ENCODE data around the gene SNRPD3. TPM values are rescaled to one million over a fixed set of nuclear protein-coding genes. Genes with fewer than 3 reads are reported as not detected.
"Not testable (repeated sequence)": the region's sequence is repeated elsewhere in the genome, so short reads cannot be mapped to it uniquely, and the experiment has no call there.

Gene SNRPD3
- total RNA-seq, 1 donor from 2014 or later: 95.1 TPM

DNA sequence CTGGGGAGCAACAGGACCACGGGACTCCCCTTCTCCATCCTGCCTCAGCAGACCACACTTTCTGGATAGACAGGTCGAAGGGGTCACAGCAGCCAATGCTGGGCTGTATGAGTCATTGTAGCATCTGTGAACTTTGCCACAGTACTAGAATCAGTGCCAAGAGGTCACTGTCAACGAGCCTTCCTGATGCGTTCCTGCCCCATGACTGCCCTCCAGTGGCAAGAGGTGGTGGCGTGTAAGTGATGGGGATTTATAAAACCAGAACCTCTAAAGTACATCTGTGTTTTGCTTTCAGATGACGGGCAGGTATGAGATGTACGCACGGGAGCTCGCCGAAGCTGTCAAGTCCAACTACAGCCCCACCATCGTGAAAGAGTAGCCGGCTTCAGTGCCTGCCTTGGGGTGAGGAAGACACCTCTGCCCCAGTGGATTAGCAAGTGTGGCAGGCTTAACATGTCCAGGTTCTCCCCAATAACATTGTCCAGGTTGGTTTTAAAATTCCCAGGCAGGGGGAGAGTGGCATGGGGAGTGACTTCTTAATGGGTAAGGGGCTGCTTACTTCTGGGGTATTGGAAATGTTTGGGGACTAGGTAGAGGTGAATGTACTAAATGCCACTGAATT is 30.3 kb upstream of the SNRPD3 start:
- no peaks in the 10 kb centered on the region for H3K36me3 Mint-ChIP-seq
- no peak overlapping the region for H3K4me3 Mint-ChIP-seq
- H3K4me1 Mint-ChIP-seq: peaks cover 39% of the 10 kb centered on the region
- peak in 1 of 2 experiments; percentile 58 for DNase-seq (ENCODE audit: low spot score in 2 of 2, unreplicated experiment in 2 of 2)
- TF ChIP-seq, protein P1, sequence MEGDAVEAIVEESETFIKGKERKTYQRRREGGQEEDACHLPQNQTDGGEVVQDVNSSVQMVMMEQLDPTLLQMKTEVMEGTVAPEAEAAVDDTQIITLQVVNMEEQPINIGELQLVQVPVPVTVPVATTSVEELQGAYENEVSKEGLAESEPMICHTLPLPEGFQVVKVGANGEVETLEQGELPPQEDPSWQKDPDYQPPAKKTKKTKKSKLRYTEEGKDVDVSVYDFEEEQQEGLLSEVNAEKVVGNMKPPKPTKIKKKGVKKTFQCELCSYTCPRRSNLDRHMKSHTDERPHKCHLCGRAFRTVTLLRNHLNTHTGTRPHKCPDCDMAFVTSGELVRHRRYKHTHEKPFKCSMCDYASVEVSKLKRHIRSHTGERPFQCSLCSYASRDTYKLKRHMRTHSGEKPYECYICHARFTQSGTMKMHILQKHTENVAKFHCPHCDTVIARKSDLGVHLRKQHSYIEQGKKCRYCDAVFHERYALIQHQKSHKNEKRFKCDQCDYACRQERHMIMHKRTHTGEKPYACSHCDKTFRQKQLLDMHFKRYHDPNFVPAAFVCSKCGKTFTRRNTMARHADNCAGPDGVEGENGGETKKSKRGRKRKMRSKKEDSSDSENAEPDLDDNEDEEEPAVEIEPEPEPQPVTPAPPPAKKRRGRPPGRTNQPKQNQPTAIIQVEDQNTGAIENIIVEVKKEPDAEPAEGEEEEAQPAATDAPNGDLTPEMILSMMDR (IDR thresholded peaks at IDR 0.05; ENCODE audit: unreplicated experiment): peak; percentile 78
- H3K9me3 Mint-ChIP-seq: no peaks in the 10 kb centered on the region
- H3K27me3 Mint-ChIP-seq (ENCODE audit: low read depth): peaks cover 3% of the 10 kb centered on the region
- peak overlapping the region; percentile 12 for H3K27ac Mint-ChIP-seq

DNA sequence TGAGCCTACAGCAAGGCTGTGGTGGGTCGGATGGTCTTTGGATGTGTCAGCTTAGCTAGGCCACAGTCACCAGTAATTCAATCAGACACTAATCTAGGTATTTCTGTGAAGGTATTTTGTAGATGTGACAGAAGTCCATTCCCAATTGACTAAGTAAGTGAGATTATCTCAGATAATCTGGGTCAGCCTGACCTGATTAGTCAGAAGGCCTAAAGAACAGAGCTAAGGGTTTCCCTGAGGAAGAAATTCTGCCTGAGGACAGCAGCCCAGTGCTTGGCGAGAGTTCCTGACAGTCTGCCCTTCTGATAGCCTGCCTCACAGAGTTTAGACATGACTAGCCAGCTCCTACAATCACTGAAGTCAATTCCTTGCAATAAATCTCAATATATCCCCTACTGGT is 29.6 kb upstream of the SNRPD3 start:
- Mint-ChIP-seq H3K36me3 (no peaks in the 10 kb centered on the region), H3K4me3 (no peak overlapping the region), H3K4me1 (peaks cover 39% of the 10 kb centered on the region), H3K27me3 (ENCODE audit: low read depth) (peaks cover 2% of the 10 kb centered on the region), H3K9me3 (no peaks in the 10 kb centered on the region), H3K27ac (no peak overlapping the region)
- DNase-seq (ENCODE audit: low spot score in 2 of 2, unreplicated experiment in 2 of 2): no peak
- TF ChIP-seq, protein P1 (IDR thresholded peaks at IDR 0.05; ENCODE audit: unreplicated experiment): no peak

DNA sequence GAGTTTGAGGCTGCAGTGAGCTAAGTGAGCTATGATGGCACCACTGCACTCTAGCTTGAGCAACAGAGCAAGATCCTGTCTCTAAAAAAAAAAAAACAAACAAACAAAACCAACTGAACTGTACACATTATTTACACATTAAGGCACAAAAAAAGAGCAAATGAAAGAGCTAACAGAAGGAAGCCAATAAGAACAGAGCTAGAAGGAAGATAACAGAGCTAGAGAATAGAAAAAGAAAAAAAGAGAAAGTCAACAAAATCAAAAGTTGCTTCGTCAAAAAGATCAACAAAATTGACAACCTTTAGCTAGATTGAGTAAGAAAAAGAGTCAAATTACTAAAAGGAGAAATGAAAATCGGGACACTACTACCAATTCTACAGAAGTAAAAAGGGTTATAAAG is 25.9 kb upstream of the SNRPD3 start:
- no peaks in the 10 kb centered on the region for H3K36me3 Mint-ChIP-seq
- peaks cover 29% of the 10 kb centered on the region for H3K4me1 Mint-ChIP-seq
- H3K4me3 Mint-ChIP-seq: no peak overlapping the region
- H3K27ac Mint-ChIP-seq: no peak overlapping the region
- TF ChIP-seq, protein P1 (IDR thresholded peaks at IDR 0.05; ENCODE audit: unreplicated experiment): no peak
- no peaks in the 10 kb centered on the region for H3K9me3 Mint-ChIP-seq
- no peak for DNase-seq (ENCODE audit: low spot score in 2 of 2, unreplicated experiment in 2 of 2)
- H3K27me3 Mint-ChIP-seq (ENCODE audit: low read depth): peaks cover 2% of the 10 kb centered on the region

DNA sequence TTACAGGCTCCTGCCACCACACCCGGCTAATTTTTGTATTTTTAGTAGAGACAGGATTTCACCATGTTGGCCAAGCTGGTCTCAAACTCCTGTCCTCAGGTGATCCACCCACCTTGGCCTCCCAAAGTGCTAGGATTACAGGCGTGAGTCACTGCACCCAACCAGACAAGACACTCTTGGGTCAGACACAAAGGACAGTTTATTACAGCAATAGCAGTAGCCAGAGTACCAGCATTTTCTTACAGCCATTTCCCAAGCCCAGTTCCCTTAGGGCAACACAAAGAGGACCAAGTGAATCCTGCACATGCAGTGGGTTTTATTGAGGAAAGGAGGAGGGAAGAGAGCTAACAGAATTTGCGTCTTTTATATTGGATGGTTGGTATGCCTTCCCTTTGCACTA is 24.8 kb upstream of the SNRPD3 start:
- H3K4me3 Mint-ChIP-seq; H3K27me3 Mint-ChIP-seq (ENCODE audit: low read depth); DNase-seq (ENCODE audit: low spot score in 2 of 2, unreplicated experiment in 2 of 2); H3K9me3 Mint-ChIP-seq; H3K27ac Mint-ChIP-seq; H3K36me3 Mint-ChIP-seq: not testable (repeated sequence)
- peaks cover 21% of the 10 kb centered on the region for H3K4me1 Mint-ChIP-seq

DNA sequence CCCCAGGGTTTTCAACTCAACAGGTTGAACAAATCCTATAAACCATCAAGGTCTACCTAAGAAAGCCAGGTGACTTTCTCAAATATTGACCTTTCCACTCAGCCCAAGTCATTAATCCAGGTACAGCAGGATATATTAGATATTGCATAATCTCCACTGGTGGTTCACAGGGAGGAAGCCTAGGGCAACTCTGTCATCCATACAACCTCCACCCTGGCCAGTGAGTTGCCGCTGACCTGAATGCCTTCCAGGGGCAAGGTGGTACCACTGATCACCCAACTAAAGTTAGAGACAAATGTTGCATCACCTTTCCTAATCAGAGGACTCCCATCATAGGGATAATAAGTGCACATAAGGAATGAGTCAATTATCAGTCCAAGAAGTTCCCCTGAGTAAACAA is 23.7 kb upstream of the SNRPD3 start:
- H3K4me1 Mint-ChIP-seq: peaks cover 11% of the 10 kb centered on the region
- TF ChIP-seq, protein P1 (IDR thresholded peaks at IDR 0.05; ENCODE audit: unreplicated experiment): no peak
- no peak overlapping the region for H3K4me3 Mint-ChIP-seq
- no peak overlapping the region for H3K27ac Mint-ChIP-seq
- H3K9me3 Mint-ChIP-seq: no peaks in the 10 kb centered on the region
- H3K36me3 Mint-ChIP-seq: no peaks in the 10 kb centered on the region
- H3K27me3 Mint-ChIP-seq (ENCODE audit: low read depth): peaks cover 2% of the 10 kb centered on the region
- no peak for DNase-seq (ENCODE audit: low spot score in 2 of 2, unreplicated experiment in 2 of 2)

DNA sequence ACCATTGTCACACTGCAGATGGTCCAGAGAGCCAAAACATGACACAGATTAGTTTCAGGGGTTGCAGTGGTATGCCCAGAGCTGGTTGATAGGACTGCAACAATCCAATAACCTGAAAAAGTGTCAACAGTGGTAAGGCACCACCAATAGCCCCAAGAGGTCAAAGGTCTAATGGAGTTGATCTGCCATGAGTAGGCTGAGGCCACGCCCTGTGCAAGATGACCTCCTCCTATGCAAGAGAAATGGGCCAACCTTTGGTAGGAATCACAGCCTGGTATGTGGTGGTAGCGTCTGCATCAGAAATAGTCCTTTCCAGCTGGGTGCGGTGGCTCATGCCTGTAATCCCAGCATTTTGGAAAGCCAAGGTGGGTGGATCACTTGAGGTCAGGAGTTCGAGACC is 20.5 kb upstream of the SNRPD3 start:
- Mint-ChIP-seq H3K27me3 (ENCODE audit: low read depth) (no peaks in the 10 kb centered on the region), H3K27ac (no peak overlapping the region), H3K4me1 (peaks cover 11% of the 10 kb centered on the region), H3K36me3 (peaks cover 4% of the 10 kb centered on the region), H3K4me3 (no peak overlapping the region), H3K9me3 (no peaks in the 10 kb centered on the region)
- TF ChIP-seq, protein P1 (IDR thresholded peaks at IDR 0.05; ENCODE audit: unreplicated experiment): no peak
- DNase-seq (ENCODE audit: low spot score in 2 of 2, unreplicated experiment in 2 of 2): no peak

All from mesothelial cell of epicardium (in vitro differentiated cells).